ENCODE results near the gene JOSD2. TPM values are rescaled to one million over a fixed set of nuclear protein-coding genes. Genes with fewer than 3 reads are reported as not detected.

Gene JOSD2
- total RNA-seq, 6 experiments from 2014 or later, result 15.0 to 27.5 (median 19.1) TPM

GRCh38 chr19:50519006-50519575, 8.1 kb upstream of the JOSD2 start:
- H3K36me3 ChIP-seq, result no peaks in the 10 kb centered on the region
- H3K9me3 ChIP-seq, result no peaks in the 10 kb centered on the region
- TF ChIP-seq CTCF (IDR thresholded peaks at IDR 0.05) (no peak), POLR2A (IDR thresholded peaks at IDR 0.05) (no peak)
- 86% methylated on average over 19 of the region's 40 CpGs for WGBS (ENCODE audit: insufficient coverage, low coverage, low lambda C conversion rate, missing lambda C conversion rate)
- no peaks in the 10 kb centered on the region for H3K4me1 ChIP-seq
- intact Hi-C loops (cut with DNase I), result no loop called here
- H3K27ac ChIP-seq, result no peak overlapping the region
- ATAC-seq, result no peak
- H3K27me3 ChIP-seq, result no peaks in the 10 kb centered on the region
- H3K4me3 ChIP-seq, result no peak overlapping the region
- DNase-seq, result no peak

GRCh38 chr19:50518091-50519005, 7.4 kb upstream of the JOSD2 start:
- intact Hi-C loops (cut with DNase I), result no loop called here
- 90% methylated on average over 12 of the region's 87 CpGs for WGBS (ENCODE audit: insufficient coverage, low coverage, low lambda C conversion rate, missing lambda C conversion rate)
- no peaks in the 10 kb centered on the region for H3K27me3 ChIP-seq
- ATAC-seq (no peak), DNase-seq (peak in 1 of 3 donors; percentile 53)
- H3K9me3 ChIP-seq, result no peaks in the 10 kb centered on the region
- TF ChIP-seq CTCF (IDR thresholded peaks at IDR 0.05) (no peak), POLR2A (IDR thresholded peaks at IDR 0.05) (no peak)
- H3K36me3 ChIP-seq, result no peaks in the 10 kb centered on the region
- no peaks in the 10 kb centered on the region for H3K4me1 ChIP-seq
- no peak overlapping the region for H3K27ac ChIP-seq
- no peak overlapping the region for H3K4me3 ChIP-seq

GRCh38 chr19:50517704-50518075, 6.7 kb upstream of the JOSD2 start:
- Histone ChIP-seq H3K4me3 (no peak overlapping the region), H3K4me1 (peaks cover 0 to 4% (median under 1%) of the 10 kb centered on the region in 4 donors), H3K36me3 (no peaks in the 10 kb centered on the region), H3K27ac (no peak overlapping the region), H3K27me3 (no peaks in the 10 kb centered on the region), H3K9me3 (no peaks in the 10 kb centered on the region)
- ATAC-seq (no peak), DNase-seq (no peak)
- intact Hi-C loops (cut with DNase I), result no loop called here
- no peak for TF ChIP-seq POLR2A (IDR thresholded peaks at IDR 0.05)
- no peak for TF ChIP-seq CTCF (IDR thresholded peaks at IDR 0.05)
- WGBS (ENCODE audit: insufficient coverage, low coverage, low lambda C conversion rate, missing lambda C conversion rate), result 95% methylated on average over 11 of the region's 37 CpGs

- H3K27ac ChIP-seq, result no peak overlapping the region
Observed at GRCh38 chr19:50516964-50517703, 6.1 kb upstream of the JOSD2 start.

More at GRCh38 chr19:50516964-50517703, 6.1 kb upstream of the JOSD2 start:
- intact Hi-C loops (cut with DNase I), result no loop called here
- WGBS (ENCODE audit: insufficient coverage, low coverage, low lambda C conversion rate, missing lambda C conversion rate), result 16% methylated on average over 23 of the region's 53 CpGs
- no peak for TF ChIP-seq CTCF (IDR thresholded peaks at IDR 0.05)
- no peak for TF ChIP-seq POLR2A (IDR thresholded peaks at IDR 0.05)
- DNase-seq (peak in 1 of 3 donors; percentile 50), ATAC-seq (no peak)
- Histone ChIP-seq H3K36me3 (no peaks in the 10 kb centered on the region), H3K4me3 (no peak overlapping the region), H3K9me3 (no peaks in the 10 kb centered on the region), H3K27me3 (no peaks in the 10 kb centered on the region), H3K4me1 (peaks cover 0 to 9% (median 3%) of the 10 kb centered on the region in 4 donors)
